ENCODE data around the gene TSC22D2.

TSC22D2 gene

DNA sequence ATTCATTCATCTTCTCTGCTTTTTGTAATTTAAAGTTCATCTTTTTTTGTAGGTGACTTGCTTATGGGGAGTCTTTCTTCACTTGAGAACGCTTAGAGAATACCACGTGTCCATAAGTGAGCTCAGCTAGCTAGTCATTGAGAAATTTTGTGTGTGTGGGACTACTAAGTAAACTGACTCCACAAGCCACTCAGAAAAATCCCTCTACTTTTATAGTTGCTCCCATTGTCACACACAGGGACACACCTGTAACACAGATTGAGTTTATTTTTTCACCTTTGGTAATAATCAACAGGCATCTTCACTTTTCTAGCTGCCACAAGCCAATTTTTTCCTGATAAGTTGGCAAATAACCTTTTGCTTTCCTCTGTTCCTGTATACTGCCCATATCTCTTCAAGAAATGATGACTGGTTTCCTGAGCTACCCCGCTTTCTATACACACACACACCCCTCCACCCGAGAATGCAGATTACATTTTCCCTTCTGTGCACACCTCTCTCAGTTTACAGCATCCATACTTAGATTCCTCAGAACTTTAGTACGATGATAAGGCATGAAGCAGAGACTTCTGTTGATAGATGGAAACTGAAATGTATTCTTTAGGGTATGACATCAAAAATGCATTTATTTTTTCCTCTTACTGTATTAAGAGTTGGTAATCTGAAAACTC lies 4.6 kb downstream of the TSC22D2 start:
- no peak for DNase-seq (ENCODE audit: low read depth)

DNA sequence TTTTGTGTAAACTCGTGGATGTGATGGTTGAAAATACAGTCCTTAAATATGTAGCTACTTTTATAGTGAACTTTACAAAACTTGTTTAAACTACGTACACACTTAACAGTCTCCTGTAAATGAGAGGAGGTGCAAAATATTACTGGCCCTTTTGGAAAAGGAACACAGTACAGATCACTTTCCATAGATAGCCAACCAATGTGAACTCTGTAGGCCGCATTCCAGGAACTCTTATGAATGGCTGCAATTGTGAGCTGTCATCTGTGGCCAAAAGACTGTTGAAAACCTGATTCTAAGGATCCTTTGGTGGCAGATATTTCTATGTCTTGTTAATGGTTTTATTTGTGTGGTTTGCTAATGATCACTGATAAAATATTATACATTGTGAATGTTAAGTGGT lies 6.2 kb downstream of the TSC22D2 start:
- DNase-seq (ENCODE audit: low read depth), result no peak

- no peak for DNase-seq (ENCODE audit: low read depth)
Measured at GRCh38 chr3:150414959-150415358, 6.9 kb downstream of the TSC22D2 start.

- no peak for DNase-seq (ENCODE audit: low read depth)
Measured at GRCh38 chr3:150419076-150419868, 11.2 kb downstream of the TSC22D2 start.

DNA sequence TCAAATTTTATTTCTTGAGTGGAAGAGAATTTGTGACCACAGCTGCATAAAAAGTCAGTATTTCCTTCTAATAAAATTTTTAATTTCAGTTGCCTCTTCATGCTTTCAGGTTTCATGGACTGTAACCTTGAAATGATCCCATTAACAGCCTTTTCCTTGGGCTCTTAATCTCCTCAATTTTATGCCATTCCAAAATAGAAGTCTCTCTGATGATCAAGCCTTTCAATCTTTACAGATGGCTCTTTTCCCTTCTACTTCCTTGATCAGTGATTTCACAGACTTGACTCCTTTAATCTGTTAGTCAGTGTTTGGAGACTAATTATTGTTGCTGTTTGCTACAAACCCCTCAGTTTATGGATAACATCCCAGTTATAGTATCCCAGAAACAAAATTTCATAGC lies 11.9 kb downstream of the TSC22D2 start:
- DNase-seq (ENCODE audit: low read depth), result no peak

DNA sequence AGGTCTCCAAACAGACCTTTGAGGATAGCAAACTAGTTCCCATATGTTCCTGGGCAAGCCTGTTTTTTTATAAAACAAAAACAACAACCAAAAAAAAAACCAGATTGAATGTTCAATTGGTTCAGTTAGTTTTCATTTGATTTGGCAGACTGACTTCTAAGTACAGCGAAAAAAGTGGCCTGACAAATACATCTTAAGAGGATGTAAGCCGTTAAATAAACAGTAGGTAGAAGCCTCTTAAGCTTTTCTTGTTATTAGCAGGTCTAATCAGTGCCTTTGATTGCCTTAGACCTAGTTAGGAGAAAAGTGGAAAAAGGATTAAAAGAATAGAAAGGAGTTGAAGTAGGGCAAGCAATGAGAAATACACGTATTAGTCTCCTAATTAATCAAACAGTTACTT lies 13.2 kb downstream of the TSC22D2 start:
- no peak for DNase-seq (ENCODE audit: low read depth)

DNA sequence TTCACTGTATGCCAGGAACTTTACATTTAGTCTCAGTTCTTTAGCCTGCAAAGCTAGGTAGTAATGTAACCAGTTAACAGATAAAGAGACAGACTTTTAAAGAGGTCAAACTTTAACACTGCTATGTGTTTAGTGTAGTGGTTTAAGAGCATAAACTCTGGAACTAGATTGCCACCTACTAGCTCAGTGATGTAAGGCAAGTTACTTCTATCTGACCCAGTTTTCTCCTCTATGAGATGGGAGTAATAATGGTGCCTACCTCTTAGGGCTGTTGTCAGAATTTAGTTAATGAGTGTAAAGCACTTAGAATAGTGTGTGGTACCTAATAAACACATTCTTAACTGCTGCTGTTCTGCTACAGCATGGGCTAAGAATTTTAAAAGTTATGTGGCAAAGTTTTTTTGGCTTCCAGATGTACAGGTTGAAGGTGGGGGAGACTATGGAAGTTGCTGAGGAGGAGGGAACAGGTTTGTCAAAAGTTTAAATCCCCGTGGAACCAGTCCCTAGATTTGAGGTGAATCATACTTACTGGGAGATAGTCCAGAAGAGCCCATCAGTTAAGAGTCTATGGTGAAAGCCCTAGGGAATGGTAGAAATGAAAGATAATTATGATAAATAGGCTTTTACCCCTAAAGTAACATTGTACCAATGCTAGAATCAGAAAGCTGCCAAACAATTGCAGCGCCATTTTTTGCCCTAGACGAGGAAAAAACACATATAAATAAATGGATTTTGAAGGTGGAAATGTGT lies 13.9 kb downstream of the TSC22D2 start:
- no peak for DNase-seq (ENCODE audit: low read depth)

GRCh38 chr3:150422907-150423306 lies 14.8 kb downstream of the TSC22D2 start:
- no peak for DNase-seq (ENCODE audit: low read depth)

GRCh38 chr3:150423761-150424160 lies 15.7 kb downstream of the TSC22D2 start:
- DNase-seq (ENCODE audit: low read depth), result no peak

DNA sequence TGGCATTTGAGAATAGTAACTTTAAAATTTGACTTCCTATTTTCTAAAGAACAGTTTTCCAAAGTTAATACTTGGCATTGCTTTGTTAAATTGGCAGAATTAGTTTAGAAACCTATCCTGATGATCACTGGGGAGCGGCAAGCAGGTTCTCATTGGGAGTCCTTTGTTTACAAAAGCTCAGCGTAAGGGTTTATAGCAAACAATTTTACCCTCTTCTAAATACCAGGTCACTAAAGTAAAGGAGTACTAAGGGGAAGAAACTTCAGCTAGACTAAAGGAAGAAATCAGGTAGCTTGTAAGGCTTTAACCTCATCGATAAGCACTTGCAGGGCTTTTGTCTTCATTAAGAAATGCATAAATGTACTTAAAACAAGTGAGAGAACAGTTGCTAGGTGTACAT lies 18.2 kb downstream of the TSC22D2 start:
- DNase-seq (ENCODE audit: low read depth), result no peak

GRCh38 chr3:150428562-150428961 lies 20.5 kb downstream of the TSC22D2 start:
- DNase-seq (ENCODE audit: low read depth), result no peak

- no peak for DNase-seq (ENCODE audit: low read depth)
Measured at GRCh38 chr3:150429767-150430671, 21.9 kb downstream of the TSC22D2 start.

- no peak for DNase-seq (ENCODE audit: low read depth)
Measured at GRCh38 chr3:150433347-150433746, 25.2 kb downstream of the TSC22D2 start.

DNA sequence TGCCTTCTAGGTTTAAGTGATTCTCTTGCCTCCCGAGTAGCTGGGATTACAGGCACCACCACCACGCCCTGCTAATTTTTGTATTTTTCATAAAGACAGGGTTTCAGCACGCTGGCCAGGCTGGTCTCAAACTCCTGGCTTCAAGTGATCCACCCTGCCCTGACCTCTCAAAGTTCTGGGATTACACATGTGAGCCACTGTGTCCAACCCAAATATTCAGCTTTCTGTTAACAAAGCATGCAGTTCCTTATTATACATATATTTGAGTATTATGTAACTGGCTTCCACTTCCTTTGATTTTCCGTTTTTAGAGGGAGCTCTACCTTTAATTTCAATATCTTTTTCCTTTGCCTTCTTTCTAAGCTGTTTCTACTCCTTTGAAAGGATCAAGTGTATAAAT lies 26.1 kb downstream of the TSC22D2 start:
- no peak for DNase-seq (ENCODE audit: low read depth)

DNA sequence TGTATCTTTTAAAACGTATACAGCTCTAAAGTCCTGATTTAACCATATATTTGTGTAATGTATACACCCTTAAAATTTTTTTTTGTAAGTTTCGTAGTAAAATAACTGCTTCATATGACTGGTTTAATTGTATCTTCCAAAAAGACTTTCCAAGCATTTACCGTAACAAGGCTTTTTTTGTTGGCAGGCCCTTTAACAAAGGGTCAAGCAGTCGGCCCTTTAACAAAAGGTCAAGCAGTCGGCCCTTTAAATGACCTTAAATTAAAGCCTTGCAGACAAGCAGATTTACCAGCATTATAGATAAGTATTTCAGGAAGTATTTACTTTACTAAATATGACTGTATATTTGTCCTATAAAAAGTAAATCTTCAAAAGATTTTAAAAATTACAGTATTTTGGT lies 28.1 kb downstream of the TSC22D2 start:
- no peak for DNase-seq (ENCODE audit: low read depth)

GRCh38 chr3:150439657-150440056 lies 31.6 kb downstream of the TSC22D2 start:
- no peak for DNase-seq (ENCODE audit: low read depth)

DNA sequence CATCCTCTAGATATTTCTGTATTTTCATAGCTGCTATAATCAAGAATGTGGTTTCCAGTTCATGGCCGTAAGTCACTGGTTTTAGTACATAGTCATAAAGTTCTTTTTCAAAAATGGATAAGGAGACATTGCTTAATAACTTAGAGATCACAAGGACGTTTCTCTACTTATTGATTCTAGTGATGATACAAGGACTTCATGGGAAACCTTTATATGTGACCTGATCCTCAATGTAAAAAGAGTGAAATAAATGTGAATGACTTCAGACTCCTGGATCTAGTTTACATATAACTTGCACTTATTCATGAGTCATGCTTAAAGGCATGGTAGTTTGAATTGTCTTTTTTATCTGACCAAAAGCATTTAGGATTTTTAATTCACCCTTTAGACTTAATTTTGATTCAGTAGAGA lies 35.2 kb downstream of the TSC22D2 start:
- no peak for DNase-seq (ENCODE audit: low read depth)

- no peak for DNase-seq (ENCODE audit: low read depth)
Measured at GRCh38 chr3:150444371-150444770, 36.3 kb downstream of the TSC22D2 start.

GRCh38 chr3:150446470-150446977 lies 38.4 kb downstream of the TSC22D2 start:
- no peak for DNase-seq (ENCODE audit: low read depth)

- no peak for DNase-seq (ENCODE audit: low read depth)
Measured at GRCh38 chr3:150447084-150447483, 39.0 kb downstream of the TSC22D2 start.

- DNase-seq (ENCODE audit: low read depth), result no peak
Measured at GRCh38 chr3:150447631-150448465, 39.8 kb downstream of the TSC22D2 start.
